NCI-H446 (cell line): ENCODE measurements around the gene VGLL4.

Source experiments
- DNase-seq, 2 experiments: peaks; one replicate each; lab custom pipeline; 2025; lab: John Stamatoyannopoulos, UW

Gene VGLL4

DNA sequence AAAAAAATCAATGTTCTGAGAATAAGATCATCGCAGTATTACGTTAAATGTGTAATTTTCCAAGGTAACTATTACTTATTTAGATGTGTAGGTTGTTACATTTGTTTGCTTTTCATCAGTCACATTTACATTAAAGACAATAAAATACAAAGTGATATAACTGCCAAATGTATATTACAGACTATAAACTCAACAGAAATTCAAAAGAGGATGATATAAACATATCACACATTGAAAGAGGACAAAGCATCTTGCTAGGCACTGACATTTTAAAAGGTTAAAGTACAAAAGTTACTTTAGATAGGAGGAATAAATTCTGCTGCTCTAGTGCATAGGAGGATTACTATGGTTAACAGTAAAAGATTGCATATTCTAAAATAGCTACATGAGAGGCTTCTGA lies 16.1 kb downstream of the VGLL4 start:
- no peak for DNase-seq

GRCh38 chr3:11626084-11626463 lies 17.6 kb downstream of the VGLL4 start:
- no peak for DNase-seq

DNA sequence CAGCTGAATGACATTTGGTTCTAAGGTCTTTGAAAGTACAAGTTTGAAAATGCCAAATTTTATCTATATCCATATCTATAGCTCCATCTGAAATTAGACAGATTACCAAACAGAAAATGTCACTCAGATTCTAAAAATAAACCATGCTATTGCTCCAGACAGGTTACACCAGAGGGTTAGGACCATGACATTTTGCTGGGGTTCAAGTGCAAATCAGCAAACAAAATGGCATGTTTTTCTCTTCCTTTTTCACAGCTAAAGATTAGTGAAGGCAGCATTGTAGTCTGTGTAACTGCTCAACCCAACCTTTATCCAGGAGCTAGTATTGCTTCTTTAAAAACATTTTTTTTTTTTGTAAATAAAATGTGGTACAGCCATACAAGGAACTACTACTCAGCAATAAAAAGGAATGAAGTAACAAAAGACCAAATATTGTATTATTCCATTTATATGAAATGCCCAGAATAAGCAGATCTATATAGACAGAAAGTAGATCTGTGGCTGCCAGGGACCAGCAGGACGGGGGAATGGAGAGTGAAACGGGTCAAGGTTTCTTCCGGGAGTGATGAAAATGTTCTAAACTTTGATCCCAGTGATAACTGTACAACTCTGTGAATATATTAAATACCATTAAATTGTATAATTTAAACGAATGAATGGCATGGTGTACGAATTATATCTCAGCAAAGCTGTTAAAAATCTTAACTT lies 18.2 kb downstream of the VGLL4 start:
- DNase-seq = no peak

GRCh38 chr3:11624704-11625375 lies 18.9 kb downstream of the VGLL4 start:
- no peak for DNase-seq

DNA sequence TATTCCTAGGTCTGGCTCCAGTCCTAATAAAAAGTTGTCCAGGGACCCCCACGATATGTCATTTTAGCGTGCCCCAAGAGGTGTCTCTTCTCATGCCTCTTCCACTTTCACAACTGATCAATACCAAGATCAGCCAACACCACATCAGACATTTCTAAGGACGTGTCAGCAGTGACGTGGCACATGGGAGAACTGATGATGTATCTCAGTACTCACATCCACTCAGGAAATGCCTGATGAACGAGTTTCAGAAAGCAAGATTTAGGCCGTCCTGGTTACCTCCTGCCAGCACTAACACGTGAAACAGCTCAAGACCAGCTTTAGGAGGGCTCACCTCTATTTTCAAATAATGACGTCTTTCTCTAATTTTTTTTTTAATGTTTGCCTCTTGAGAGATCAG lies 19.6 kb downstream of the VGLL4 start:
- DNase-seq = no peak

- DNase-seq = peak in 1 of 2 experiments; percentile 5
These were observed 20.8 kb downstream of the VGLL4 start for GRCh38 chr3:11622586-11623550.

DNA sequence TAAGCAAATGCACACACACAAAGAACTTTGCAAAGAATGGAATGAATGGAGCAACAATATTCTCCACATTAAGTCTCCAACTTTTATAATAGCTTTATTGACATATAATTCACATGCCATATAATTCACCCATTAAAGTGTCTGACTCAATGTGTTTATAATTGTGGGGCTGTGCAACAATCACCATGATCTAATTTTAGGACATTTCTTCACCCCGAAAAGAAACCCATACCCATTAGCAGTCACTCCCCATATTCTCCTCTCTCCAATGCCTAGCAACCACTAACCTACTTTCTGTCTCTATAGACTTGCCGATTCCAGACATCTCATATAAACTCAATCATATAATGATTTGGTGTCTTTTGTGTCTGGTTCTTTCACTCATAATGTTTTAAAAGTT lies 22.6 kb downstream of the VGLL4 start:
- DNase-seq = no peak

DNA sequence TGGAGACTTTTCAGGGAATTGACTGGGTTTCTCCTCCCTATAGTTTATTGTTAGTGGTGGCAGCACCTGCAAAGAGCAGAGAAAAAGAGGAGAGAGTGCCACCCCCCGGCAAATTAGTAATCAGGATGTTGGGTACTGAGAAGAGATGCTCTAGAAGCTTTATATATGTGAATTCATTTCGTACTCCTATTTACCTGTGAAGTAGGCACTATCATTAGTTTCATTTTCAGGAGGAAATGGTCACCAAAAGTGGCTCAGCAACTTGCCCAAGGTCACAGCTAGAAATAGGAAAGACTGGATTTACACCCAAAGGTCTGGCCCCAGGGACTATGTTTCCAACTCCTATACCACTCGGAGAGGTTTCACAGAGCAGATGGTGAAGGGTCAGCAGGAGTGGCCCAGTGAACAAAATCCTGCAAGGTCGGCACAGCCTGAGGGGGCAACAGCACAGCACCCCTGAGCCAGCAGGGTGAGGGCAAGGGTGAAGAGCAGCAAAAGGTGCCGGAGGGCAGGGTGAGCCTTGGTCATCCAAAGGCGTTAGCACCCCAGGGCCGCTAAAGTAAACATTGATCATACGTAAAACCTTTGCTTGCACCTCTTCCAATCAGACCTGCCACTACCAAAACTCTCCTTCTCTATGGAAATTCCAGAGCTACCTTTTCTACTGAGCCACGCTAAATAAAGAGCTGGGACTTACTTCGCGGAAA lies 23.6 kb downstream of the VGLL4 start:
- DNase-seq = no peak

DNA sequence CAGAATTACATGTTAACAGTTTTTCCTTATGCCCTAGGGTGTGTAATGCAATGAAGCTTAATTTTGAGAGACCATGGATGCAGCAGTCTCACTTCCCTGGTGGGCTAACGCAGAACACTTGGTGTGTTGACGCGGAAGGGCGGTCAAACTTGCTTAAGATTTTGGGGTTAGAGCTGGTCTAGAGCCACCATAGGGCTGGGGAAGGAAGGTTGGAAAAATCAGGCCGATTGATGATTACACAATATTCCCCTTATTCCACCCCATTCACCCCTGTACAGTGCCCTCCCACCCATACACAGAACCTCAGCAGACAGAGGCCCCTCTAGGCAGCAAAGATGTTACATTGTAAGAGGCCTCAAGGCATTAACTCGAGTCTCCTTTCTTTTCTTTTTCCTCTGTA lies 24.3 kb downstream of the VGLL4 start:
- DNase-seq = no peak

- DNase-seq = no peak
These were observed 24.8 kb downstream of the VGLL4 start for GRCh38 chr3:11618904-11619303.

DNA sequence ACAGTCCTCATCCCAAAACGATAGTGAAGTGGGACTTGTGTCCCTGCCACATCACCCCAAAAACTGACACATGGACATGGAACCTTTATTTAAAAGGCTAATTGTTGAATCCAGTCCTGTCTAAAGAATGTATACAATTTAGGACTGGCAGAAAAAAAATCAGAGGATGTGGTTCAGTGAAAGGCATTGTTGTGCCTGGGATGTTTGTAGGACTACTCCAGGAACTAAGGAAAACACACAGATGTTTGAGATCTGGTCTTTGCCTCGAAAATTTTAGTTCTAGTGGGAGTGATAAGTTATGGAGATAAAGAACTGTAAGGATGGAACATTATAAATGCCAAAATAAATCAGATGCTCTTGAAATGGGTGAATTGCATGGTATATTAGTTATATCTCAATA lies 27.2 kb downstream of the VGLL4 start:
- DNase-seq = no peak

GRCh38 chr3:11613851-11614487 lies 29.7 kb downstream of the VGLL4 start:
- no peak for DNase-seq

- no peak for DNase-seq
These were observed 30.4 kb downstream of the VGLL4 start for GRCh38 chr3:11613319-11613718.

GRCh38 chr3:11612515-11613188 lies 31.1 kb downstream of the VGLL4 start:
- no peak for DNase-seq

GRCh38 chr3:11611341-11611799 lies 32.3 kb downstream of the VGLL4 start:
- no peak for DNase-seq

DNA sequence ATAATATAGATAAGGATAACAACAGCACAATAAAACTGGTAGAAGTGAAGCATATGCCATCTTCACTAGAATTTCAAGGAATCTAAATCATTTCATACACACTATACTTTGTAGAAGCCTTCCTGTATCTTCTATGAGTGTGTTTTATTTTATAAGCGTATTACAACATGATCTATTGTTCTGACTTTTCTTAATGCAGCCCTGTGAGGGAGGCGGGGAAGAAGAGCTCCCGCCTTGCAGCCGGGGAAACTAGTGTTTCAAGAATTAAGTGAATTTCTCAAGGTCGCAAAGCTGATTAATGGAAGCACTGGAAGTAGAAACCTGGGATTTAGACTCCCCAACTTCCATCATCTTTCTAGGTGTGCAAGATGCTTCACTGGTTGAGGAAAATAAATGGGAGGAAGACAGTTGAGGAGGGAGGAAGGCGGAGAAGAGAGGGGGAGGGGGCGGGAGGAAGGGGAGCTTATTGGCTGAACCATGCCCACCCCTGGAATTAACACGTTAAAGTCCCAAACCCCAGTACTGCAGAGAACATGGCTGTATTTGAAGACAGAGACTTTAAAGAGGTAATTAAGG lies 32.9 kb downstream of the VGLL4 start:
- no peak for DNase-seq

- DNase-seq = no peak
These were observed 33.6 kb downstream of the VGLL4 start for GRCh38 chr3:11610044-11610671.

- DNase-seq = no peak
These were observed 34.2 kb downstream of the VGLL4 start for GRCh38 chr3:11609481-11609880.

DNA sequence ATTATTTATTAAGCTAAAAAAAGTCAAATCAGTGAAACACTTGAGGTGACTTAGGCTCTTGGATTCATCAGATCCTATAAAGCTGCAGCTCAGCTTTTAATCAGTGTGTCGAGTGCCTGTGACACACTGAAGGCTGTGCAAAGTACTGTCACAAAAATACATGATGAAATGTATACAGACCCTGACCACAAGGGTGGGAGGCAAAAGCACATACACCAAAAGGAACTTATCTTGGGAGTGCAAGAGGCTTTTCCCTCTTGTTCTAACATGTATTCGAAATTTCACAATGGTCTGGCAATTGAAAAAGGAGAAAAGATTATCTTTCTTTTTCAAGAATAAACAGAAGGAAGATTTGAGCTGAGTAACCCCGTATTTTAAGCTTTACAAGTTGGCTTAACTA lies 35.9 kb downstream of the VGLL4 start:
- no peak for DNase-seq

DNA sequence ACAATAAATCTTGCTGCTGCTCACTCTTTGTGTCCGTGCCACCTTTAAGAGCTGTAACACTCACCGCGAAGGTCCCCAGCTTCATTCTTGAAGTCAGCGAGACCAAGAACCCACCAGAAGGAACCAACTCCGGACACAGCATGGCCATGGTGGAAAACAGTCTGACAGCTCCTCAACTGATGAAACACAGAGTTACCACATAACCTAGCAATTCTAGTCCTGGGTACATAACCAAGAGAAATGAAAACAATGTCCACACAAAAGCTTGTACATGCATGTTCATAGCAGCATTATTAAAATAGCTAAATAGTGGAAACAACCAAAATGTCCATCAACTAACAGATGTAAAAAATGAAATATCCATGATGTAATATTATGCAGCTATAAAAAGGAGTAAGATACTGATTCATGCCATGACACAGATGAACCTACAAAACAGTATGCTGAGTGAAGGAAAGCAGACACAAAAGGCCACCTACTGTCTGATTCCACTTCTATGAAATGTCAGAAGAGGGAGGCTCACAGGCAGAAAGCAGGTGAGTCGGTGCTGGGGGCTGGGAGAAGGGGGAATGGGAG lies 36.8 kb downstream of the VGLL4 start:
- no peak for DNase-seq
